HG03135 (cell line): ENCODE measurements around the gene VPREB1.
"Not testable (repeated sequence)": the region's sequence is repeated elsewhere in the genome, so short reads cannot be mapped to it uniquely, and the experiment has no call there.

Experiments used
- ATAC-seq: cut with Tn5 transposase; IDR thresholded peaks from one replicate; pipeline ENCODE4 v1.9.1; 2021; ENCODE audit warnings: mild to moderate bottlenecking, moderate library complexity; ENCODE audit not compliant: unreplicated experiment

VPREB1 gene, protein sequence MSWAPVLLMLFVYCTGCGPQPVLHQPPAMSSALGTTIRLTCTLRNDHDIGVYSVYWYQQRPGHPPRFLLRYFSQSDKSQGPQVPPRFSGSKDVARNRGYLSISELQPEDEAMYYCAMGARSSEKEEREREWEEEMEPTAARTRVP

GRCh38 chr22:22244316-22245250 is at the start of gene VPREB1:
Gene VPREB1, plus strand, starts transcription at chr22:22244786. Its CDS starts 28 bp downstream, at chr22:22244814.
- ATAC-seq: no peak

DNA sequence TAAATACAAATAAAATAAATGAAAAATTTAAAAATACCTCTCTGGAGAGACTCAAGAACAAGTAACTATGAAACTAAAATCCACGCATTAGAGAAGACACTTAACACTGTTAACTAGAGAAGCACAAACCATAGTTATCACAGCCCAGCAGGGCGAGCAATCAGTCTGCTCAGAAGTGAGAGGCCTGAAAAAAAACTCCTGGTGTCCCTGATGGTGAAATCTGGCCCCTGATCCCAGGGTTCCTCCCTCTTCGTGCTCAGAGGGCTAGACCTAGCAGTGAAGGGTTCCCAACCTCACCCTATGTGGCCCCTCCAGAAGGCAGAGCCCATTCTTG is 49.7 kb upstream of the VPREB1 start:
- ATAC-seq: peak; percentile 5

- peak; percentile 54 for ATAC-seq
Observed at GRCh38 chr22:22195265-22196017, 49.1 kb upstream of the VPREB1 start.

GRCh38 chr22:22196018-22196533 is 48.5 kb upstream of the VPREB1 start:
- peak; percentile 71 for ATAC-seq

DNA sequence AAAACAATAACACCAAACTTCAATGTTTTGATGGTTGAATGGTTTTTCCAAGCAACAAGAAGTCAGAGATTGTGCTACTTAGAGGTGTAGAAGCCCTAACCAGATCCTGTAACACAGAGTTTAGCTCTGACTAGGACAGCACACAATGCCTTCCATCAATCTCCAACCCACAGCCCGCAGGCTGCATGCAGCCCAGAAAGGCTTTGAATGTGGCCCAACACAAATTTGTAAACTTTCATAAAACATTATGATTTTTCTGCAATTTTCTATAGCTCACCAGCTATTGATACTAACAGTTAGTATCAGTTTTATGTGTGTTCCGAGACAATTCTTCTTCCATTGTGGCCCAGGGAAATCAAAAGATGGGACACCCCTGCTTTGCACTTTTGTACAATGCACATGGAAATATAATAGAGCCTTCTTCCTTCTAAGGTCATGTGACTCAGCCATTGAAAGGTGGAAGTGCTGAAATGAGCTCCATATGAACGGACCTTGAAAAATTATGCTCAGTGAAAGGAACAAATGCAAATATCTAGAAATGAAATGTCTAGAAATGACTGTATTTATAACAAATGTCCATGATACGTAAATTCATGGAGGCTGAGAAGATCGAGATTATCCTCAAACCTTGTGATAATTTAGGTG is 47.6 kb upstream of the VPREB1 start:
- no peak for ATAC-seq

DNA sequence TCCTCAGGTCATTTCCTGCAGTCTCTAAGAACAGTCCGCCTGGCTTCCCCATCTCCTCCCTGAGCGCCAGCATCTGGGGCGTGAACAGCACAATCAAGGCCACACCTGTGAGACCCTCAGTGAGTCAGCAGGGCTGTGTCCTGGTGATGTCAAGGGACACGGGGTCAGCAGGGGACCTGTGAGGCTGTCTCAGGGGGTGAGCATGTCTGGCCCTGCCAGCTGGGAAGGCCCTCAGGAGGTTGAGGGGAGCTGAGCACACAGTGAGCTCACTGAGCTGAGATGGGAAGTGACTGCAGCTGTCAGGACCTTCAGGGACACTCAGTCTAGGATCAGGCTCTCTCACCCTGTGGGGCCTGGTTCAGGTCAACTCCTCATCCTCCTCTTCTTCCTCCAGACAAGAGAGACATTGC is 46.6 kb upstream of the VPREB1 start:
- ATAC-seq: no peak

DNA sequence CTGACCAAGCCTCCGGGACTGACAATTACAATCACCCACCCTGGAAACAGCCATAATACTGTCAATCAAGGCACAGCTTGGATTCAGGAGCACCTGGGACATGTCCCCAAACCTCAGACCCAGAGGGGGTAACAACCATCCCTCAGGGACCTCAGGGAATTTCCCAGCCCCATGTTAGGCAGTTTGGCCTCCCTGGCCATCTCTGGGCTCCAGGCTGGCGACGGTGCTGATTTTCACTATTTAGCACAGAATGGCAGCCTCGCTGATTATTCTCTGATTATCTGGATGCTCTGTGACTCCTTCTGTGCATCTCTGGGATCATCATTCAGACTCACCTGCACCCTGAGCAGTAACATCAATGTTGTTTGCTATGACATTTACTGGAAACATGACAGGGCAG is 45.8 kb upstream of the VPREB1 start:
- ATAC-seq: no peak

- no peak for ATAC-seq
Observed at GRCh38 chr22:22199634-22200033, 45.0 kb upstream of the VPREB1 start.

DNA sequence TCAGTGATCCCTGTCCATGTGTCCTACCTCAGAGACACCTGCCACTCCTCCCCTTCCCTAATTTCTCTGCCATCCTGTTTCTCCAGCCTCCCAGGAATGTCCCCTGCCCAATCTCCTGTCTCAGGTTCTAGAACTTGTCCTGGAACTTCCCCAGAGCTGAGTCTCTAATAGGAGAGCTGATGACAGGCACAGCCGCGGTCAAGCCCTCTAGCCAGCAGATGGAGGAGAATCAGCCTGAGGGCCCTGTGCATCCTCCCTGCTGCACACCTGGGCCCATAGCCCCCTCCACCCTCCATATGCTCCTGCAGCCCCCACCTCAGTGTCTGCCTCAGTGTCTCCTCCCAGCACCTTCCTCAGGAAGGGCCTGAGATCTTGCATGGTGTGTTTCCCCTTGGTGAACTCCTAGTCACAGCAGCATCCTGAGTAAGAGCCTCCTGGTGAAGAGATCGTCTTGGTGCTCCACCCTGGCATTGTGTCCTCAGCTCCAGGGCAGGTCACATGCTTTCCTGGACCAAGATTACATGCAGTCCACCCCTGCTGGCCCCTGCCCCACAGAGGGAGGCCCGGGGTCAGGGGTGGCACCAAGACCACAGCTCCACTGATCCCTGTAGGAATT is 43.9 kb upstream of the VPREB1 start:
- peak; percentile 4 for ATAC-seq

DNA sequence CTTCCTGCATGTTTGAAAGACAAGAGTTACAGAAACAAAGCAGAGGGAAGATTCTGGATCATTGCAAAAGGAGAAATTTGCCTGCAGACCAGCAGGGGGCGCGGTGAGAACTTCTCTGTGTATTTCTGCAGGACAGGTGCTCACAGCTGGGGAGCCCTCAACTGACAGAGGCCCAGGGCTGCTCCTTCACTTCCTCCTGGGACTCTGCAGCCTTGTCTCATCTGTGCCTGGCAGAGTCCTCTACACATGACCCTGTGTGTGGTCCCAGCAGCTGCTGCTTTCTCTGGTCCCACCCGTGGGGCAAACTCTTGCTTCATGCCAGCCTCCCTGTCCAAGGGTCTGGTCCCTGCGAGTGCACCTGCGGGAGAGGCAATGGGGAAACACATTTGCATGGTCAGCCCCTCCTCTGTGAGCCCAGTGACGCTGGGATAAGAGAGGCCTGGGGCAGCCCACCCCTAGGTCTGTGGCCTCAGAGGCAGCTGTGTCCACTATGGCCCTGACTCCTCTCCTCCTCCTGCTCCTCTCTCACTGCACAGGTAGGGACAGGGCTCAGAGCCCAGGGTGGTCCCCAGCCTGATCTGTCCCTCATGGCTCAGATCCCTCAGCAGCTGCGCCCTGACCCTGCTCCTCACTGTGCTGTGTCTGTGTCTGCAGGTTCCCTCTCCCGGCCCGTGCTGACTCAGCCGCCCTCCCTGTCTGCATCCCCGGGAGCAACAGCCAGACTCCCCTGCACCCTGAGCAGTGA is 43.2 kb upstream of the VPREB1 start:
- ATAC-seq: peak; percentile 57

DNA sequence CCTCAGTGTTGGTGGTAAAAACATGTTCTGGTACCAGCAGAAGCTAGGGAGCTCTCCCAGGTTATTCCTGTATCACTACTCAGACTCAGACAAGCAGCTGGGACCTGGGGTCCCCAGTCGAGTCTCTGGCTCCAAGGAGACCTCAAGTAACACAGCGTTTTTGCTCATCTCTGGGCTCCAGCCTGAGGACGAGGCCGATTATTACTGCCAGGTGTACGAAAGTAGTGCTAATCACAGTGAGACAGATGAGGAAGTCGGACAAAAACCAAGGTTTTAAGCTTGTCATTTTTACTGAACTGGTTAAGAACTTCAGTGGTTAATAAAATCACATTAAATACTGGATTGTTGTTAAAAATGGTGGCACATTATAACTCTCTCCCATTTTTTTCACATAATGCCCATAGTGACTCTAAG is 42.6 kb upstream of the VPREB1 start:
- ATAC-seq: peak; percentile 30

- ATAC-seq: no peak
Observed at GRCh38 chr22:22203048-22203971, 41.3 kb upstream of the VPREB1 start.

DNA sequence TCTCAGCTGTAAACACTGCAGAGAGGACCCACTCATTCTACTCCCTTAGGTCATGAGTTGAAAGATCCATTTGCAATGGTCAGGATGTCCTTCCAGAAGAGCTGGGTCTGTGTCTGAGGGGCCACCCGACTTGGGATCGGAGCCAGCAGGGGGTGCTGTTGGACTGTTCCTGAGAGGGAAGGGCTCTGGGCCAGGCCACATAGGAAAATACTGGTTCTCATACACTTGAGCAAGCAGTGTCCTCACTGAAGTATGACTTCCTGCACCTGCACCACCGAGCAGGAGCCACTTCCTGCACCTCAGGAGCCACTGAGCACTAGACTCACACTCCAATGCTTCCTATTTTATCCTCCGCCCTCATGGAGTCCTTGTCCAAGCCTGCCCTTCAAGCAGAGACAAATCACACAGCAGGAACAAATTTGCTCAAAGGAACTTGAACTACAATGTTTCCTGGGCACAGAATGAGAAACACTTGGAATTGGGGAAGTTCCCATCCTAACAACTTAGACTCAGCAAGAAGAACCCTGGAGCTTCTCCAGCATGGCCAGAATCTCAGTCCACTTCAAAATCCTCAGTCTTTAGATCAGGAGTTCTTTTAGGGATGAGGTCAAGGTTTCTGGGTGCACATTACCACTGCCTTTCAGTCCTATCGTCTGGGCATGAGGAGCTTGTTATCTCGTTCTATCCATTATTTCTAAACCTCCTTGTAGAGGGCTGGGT is 36.6 kb upstream of the VPREB1 start:
- ATAC-seq: peak; percentile 75

GRCh38 chr22:22208652-22209051 is 35.9 kb upstream of the VPREB1 start:
- ATAC-seq: no peak

- not testable (repeated sequence) for ATAC-seq
Observed at GRCh38 chr22:22209080-22209640, 35.4 kb upstream of the VPREB1 start.

DNA sequence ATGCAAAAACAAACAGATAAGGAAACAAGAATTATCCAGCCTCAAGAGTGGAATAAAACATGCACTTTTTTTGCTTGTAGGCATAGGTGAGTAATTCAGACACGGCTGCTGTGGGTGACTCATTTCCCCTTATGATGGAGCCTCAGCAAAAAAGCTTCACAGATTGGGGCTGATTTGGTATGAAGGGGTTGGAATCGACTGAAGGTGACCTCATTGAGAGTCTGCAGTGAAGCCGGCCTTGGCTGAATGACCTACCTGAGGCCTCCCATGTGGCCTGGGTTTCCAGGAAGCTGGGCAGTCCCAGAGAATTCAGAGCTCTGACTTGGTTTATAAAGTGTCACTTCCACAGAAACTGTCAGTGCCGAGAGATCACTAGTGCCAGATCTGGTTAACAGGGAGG is 34.2 kb upstream of the VPREB1 start:
- ATAC-seq: no peak

GRCh38 chr22:22210889-22211833 is 33.4 kb upstream of the VPREB1 start:
- ATAC-seq: no peak
